DND-41 (cell line): ENCODE measurements around the gene OPN5.

Experiments
- ATAC-seq: fragments of 200-7000 bp; cut with Tn5 transposase; 3 replicates; pipeline ENCODE4 v1.9.1; 2021; ENCODE audit warnings: low read depth; ENCODE audit not compliant: insufficient read depth
- DNase-seq: peaks from one replicate; pipeline ENCODE4 v3.0.0-alpha.2; 2020
- H2AFZ ChIP-seq: 2 replicates; pipeline ENCODE4 v1.6.0; 2012; ENCODE audit warnings: low read depth, low read length
- H3K27ac ChIP-seq: 2 replicates; pipeline ENCODE4 v1.5.1; 2012; ENCODE audit warnings: low read length, inconsistent platforms
- H3K27me3 ChIP-seq: fragments of 200-600 bp; sonication (generic); 2 replicates; pipeline ENCODE4 v1.6.0; 2012; ENCODE audit warnings: low read length, mild to moderate bottlenecking, inconsistent platforms; ENCODE audit not compliant: insufficient read depth, poor library complexity
- H3K36me3 ChIP-seq: 2 replicates; pipeline ENCODE4 v1.5.1; 2012; ENCODE audit warnings: low read length, inconsistent platforms; ENCODE audit not compliant: insufficient read depth
- H3K4me1 ChIP-seq: 2 replicates; pipeline ENCODE4 v1.5.1; 2012; ENCODE audit warnings: mild to moderate bottlenecking, low read length; ENCODE audit not compliant: insufficient read depth
- H3K4me2 ChIP-seq: 2 replicates; pipeline ENCODE4 v1.6.0; 2012; ENCODE audit warnings: mild to moderate bottlenecking, moderate library complexity, low read length, inconsistent platforms; ENCODE audit not compliant: insufficient read depth
- H3K4me3 ChIP-seq, 2 experiments: fragments of 200-600 bp in 1 of 2; shearing (Covaris generic) in 1 of 2; 2 replicates each; pipeline ENCODE4 v1.5.1; 2012 to 2016; ENCODE audit warnings: inconsistent platforms in 2 of 2, low read length in 2 of 2, mild to moderate bottlenecking in 2 of 2, low read depth in 1 of 2, moderate library complexity in 1 of 2
- H3K79me2 ChIP-seq: 2 replicates; pipeline ENCODE4 v1.6.0; 2012; ENCODE audit warnings: low read length, inconsistent platforms; ENCODE audit not compliant: insufficient read depth
- H3K9ac ChIP-seq: 2 replicates; pipeline ENCODE4 v1.6.0; 2012; ENCODE audit warnings: low read depth, mild to moderate bottlenecking, inconsistent platforms, low read length, moderate library complexity
- H3K9me3 ChIP-seq: 2 replicates; pipeline ENCODE4 v1.5.1; 2012; ENCODE audit warnings: low read length, moderate library complexity, mild to moderate bottlenecking, inconsistent platforms; ENCODE audit not compliant: insufficient read depth, severe bottlenecking
- H4K20me1 ChIP-seq: 2 replicates; pipeline ENCODE4 v1.6.0; 2012; ENCODE audit warnings: low read length; ENCODE audit not compliant: insufficient read depth
- CTCF ChIP-seq: IDR thresholded peaks from 2 replicates; pipeline ENCODE4 v1.5.1; 2012; ENCODE audit warnings: borderline replicate concordance, low read length, moderate library complexity, mild to moderate bottlenecking; ENCODE audit not compliant: poor library complexity, severe bottlenecking; ENCODE audit errors: extremely low read depth
- EZH2 ChIP-seq: IDR thresholded peaks from 3 replicates; pipeline ENCODE4 v1.6.1; 2012; ENCODE audit warnings: borderline replicate concordance, low read depth, mild to moderate bottlenecking, moderate library complexity, low read length, inconsistent platforms; ENCODE audit not compliant: severe bottlenecking

The OPN5 gene

GRCh38 chr6:47766445-47766844, 15.4 kb upstream of the OPN5 start:
- Histone ChIP-seq H3K79me2 (no peaks in the 10 kb centered on the region), H2AFZ (no peak overlapping the region), H4K20me1 (no peaks in the 10 kb centered on the region), H3K9ac (no peak overlapping the region), H3K9me3 (no peaks in the 10 kb centered on the region), H3K4me3 (no peak overlapping the region), H3K27ac (no peak overlapping the region), H3K27me3 (no peaks in the 10 kb centered on the region), H3K4me2 (no peak overlapping the region), H3K36me3 (no peaks in the 10 kb centered on the region), H3K4me1 (no peaks in the 10 kb centered on the region)
- ATAC-seq = no peak
- no peak for DNase-seq
- TF ChIP-seq CTCF = no peak
- no peak for TF ChIP-seq EZH2

- Histone ChIP-seq H3K36me3 (no peaks in the 10 kb centered on the region), H3K4me1 (no peaks in the 10 kb centered on the region), H3K27me3 (no peaks in the 10 kb centered on the region), H3K79me2 (no peaks in the 10 kb centered on the region), H4K20me1 (no peaks in the 10 kb centered on the region), H2AFZ (no peak overlapping the region), H3K9ac (no peak overlapping the region), H3K4me3 (no peak overlapping the region), H3K9me3 (no peaks in the 10 kb centered on the region), H3K4me2 (no peak overlapping the region), H3K27ac (no peak overlapping the region)
- DNase-seq (no peak), ATAC-seq (no peak)
- TF ChIP-seq CTCF = no peak
- no peak for TF ChIP-seq EZH2
These were observed 14.7 kb upstream of the OPN5 start for GRCh38 chr6:47767102-47767501.

GRCh38 chr6:47769982-47770381, 11.8 kb upstream of the OPN5 start:
- Histone ChIP-seq H3K9me3 (no peaks in the 10 kb centered on the region), H3K79me2 (no peaks in the 10 kb centered on the region), H3K36me3 (no peaks in the 10 kb centered on the region), H3K27ac (no peak overlapping the region), H3K4me2 (no peak overlapping the region), H3K4me1 (no peaks in the 10 kb centered on the region), H4K20me1 (no peaks in the 10 kb centered on the region), H2AFZ (no peak overlapping the region), H3K27me3 (no peaks in the 10 kb centered on the region), H3K4me3 (no peak overlapping the region), H3K9ac (no peak overlapping the region)
- ATAC-seq (no peak), DNase-seq (no peak)
- no peak for TF ChIP-seq EZH2
- no peak for TF ChIP-seq CTCF

- ATAC-seq = no peak
These were observed 9.5 kb upstream of the OPN5 start for GRCh38 chr6:47772359-47772758.

More at GRCh38 chr6:47772359-47772758, 9.5 kb upstream of the OPN5 start:
- Histone ChIP-seq H3K27me3 (no peaks in the 10 kb centered on the region), H3K27ac (no peak overlapping the region), H3K36me3 (no peaks in the 10 kb centered on the region), H4K20me1 (no peaks in the 10 kb centered on the region), H3K4me1 (no peaks in the 10 kb centered on the region), H3K79me2 (no peaks in the 10 kb centered on the region), H3K4me2 (no peak overlapping the region), H3K9ac (no peak overlapping the region), H2AFZ (no peak overlapping the region), H3K9me3 (no peaks in the 10 kb centered on the region), H3K4me3 (no peak overlapping the region)
- no peak for DNase-seq
- no peak for TF ChIP-seq CTCF
- TF ChIP-seq EZH2 = no peak
